Vagina (tissue), 2 donors: ENCODE measurements around the gene CNTN5. TPM values are rescaled to one million over a fixed set of nuclear protein-coding genes. Genes with fewer than 3 reads are reported as not detected.

Experiments
- DNase-seq, 2 donors: peaks; one replicate each; pipeline ENCODE4 v3.0.0-alpha.2; 2017; ENCODE audit errors: extremely low spot score in 2 of 2
- H3K27ac ChIP-seq: fragments of 200-600 bp; sonication (generic); one replicate; pipeline ENCODE4 v1.5.1; 2019
- H3K27me3 ChIP-seq: fragments of 200-600 bp; sonication (generic); one replicate; pipeline ENCODE4 v1.5.1; 2019
- H3K36me3 ChIP-seq, 2 donors: fragments of 200-600 bp; sonication (generic); one replicate each; pipeline ENCODE4 v1.5.1; 2017 to 2019
- H3K4me1 ChIP-seq: fragments of 200-600 bp; sonication (generic); one replicate; pipeline ENCODE4 v1.5.1; 2019
- H3K4me3 ChIP-seq, 2 donors: fragments of 200-600 bp; sonication (generic); 1 replicate in 1 of 2; 2 replicates in 1 of 2; pipeline ENCODE4 v1.5.1; 2016 to 2019
- H3K9me3 ChIP-seq: fragments of 200-600 bp; sonication (generic); one replicate; pipeline ENCODE4 v1.5.1; 2019
- POLR2A ChIP-seq, 2 donors: fragments of 450-650 bp; IDR thresholded peaks; one replicate each; pipeline ENCODE4 v1.6.1; 2017; ENCODE audit warnings: antibody characterized with exemption in 2 of 2, mild to moderate bottlenecking in 2 of 2, moderate library complexity in 2 of 2
- POLR2AphosphoS5 ChIP-seq, 2 donors: sonication (generic); formaldehyde crosslinking; IDR thresholded peaks; one replicate each; pipeline ENCODE4 v1.9.0; 2017; ENCODE audit warnings: antibody characterized with exemption in 2 of 2, mild to moderate bottlenecking in 2 of 2, low read depth in 1 of 2; ENCODE audit not compliant: insufficient read depth in 1 of 2
- intact Hi-C: fragments of 100-400 bp; cut with DNase I; formaldehyde crosslinking; loops from one replicate; pipeline ENCODE4 v1.15.1; 2023
- total RNA-seq: library from RNA; depleted of rRNA; stranded (reverse); fragments of >200 nt; gene quantifications from one replicate; pipeline ENCODE4 v1.2.3, GENCODE V29; 2016
- TF ChIP-seq, protein P1 (sequence below), 3 experiments: fragments of 450-650 bp in 2 of 3; fragments of 200-600 bp in 1 of 3; sonication (generic) in 1 of 3; IDR thresholded peaks; one replicate each; pipeline ENCODE4 v1.5.1; 2017 to 2019; ENCODE audit warnings: antibody characterized with exemption in 3 of 3, mild to moderate bottlenecking in 2 of 3, moderate library complexity in 2 of 3

Gene CNTN5
- total RNA-seq, 1 donor from 2014 or later, result 0.25 TPM

DNA sequence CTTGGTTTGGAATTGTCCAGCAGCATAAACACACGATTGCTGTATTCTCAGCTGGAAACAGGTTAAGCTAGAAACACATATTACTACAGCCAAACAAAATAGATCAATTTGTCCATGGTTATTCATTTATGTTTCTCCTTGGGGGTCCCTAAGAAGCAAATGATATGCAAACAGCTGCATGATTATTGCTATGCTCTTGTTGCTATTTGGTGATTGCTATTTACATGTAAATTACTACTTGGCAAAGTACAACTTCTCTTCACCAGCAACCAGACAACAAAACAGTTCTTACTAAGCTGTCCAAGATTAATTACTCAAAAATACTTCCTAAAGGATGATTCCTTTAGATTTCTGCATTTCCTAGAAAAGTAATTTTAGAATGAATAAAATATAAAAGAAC lies 1098.4 kb downstream of the CNTN5 start:
- H3K9me3 ChIP-seq, result no peaks in the 10 kb centered on the region
- no peaks in the 10 kb centered on the region for H3K27me3 ChIP-seq
- TF ChIP-seq POLR2A (IDR thresholded peaks at IDR 0.05), result no peak
- TF ChIP-seq POLR2AphosphoS5 (IDR thresholded peaks at IDR 0.05; ENCODE audit: insufficient read depth in 1 of 2, low read depth in 1 of 2), result no peak
- TF ChIP-seq, protein P1, sequence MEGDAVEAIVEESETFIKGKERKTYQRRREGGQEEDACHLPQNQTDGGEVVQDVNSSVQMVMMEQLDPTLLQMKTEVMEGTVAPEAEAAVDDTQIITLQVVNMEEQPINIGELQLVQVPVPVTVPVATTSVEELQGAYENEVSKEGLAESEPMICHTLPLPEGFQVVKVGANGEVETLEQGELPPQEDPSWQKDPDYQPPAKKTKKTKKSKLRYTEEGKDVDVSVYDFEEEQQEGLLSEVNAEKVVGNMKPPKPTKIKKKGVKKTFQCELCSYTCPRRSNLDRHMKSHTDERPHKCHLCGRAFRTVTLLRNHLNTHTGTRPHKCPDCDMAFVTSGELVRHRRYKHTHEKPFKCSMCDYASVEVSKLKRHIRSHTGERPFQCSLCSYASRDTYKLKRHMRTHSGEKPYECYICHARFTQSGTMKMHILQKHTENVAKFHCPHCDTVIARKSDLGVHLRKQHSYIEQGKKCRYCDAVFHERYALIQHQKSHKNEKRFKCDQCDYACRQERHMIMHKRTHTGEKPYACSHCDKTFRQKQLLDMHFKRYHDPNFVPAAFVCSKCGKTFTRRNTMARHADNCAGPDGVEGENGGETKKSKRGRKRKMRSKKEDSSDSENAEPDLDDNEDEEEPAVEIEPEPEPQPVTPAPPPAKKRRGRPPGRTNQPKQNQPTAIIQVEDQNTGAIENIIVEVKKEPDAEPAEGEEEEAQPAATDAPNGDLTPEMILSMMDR (IDR thresholded peaks at IDR 0.05), result no peak
- no peaks in the 10 kb centered on the region for H3K4me1 ChIP-seq
- DNase-seq, result no peak
- H3K36me3 ChIP-seq, result no peaks in the 10 kb centered on the region
- no peak overlapping the region for H3K4me3 ChIP-seq
- intact Hi-C loops, result no loop called here
- H3K27ac ChIP-seq, result no peak overlapping the region

DNA sequence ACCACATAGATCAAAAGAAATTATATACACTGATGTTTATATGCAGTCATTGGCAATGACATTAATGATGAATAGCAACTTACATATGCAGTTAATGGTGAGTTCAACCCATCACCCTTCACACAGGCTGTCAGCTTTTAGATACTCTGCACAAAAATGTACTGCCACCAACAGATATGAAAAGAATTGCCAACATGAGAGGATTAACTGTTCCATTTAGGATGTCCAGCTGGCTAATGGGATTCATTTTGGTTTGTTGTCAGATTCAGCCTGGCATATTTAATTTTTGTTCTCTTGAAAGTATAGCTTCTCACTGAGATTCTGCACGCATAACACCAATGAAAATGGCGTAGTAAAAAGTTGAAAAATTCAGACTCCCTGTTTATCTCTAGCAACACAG lies 1112.4 kb downstream of the CNTN5 start:
- Histone ChIP-seq H3K9me3 (no peaks in the 10 kb centered on the region), H3K27me3 (no peaks in the 10 kb centered on the region), H3K4me1 (no peaks in the 10 kb centered on the region), H3K36me3 (no peaks in the 10 kb centered on the region), H3K4me3 (no peak overlapping the region), H3K27ac (no peak overlapping the region)
- TF ChIP-seq POLR2AphosphoS5 (IDR thresholded peaks at IDR 0.05; ENCODE audit: insufficient read depth in 1 of 2, low read depth in 1 of 2) (no peak), POLR2A (IDR thresholded peaks at IDR 0.05) (no peak)
- TF ChIP-seq, protein P1 (IDR thresholded peaks at IDR 0.05), result no peak
- intact Hi-C loops, result no loop called here
- no peak for DNase-seq

DNA sequence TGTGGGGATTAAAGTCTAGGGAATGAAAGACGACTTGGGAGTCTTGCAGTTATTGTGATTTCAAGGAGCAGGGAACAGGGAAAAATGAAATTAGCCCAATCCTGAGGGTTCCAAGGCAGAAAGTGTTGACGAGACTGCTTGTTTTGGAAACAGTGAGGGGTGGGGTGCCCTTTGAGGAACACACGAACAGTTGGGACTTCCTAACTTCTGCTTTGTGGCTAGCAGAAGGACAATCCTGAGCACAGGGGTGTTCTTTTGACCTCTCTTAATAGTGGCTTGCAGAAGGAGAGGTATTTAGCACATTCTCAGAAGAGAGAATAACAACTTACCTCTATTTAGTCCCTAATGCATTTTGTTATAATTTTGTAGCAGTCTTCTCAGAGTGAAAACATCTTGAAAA lies 1120.5 kb downstream of the CNTN5 start:
- H3K36me3 ChIP-seq, result no peaks in the 10 kb centered on the region
- TF ChIP-seq POLR2AphosphoS5 (IDR thresholded peaks at IDR 0.05; ENCODE audit: insufficient read depth in 1 of 2, low read depth in 1 of 2) (no peak), POLR2A (IDR thresholded peaks at IDR 0.05) (no peak)
- TF ChIP-seq, protein P1 (IDR thresholded peaks at IDR 0.05), result no peak
- H3K4me1 ChIP-seq, result no peaks in the 10 kb centered on the region
- intact Hi-C loops, result no loop called here
- H3K9me3 ChIP-seq, result no peaks in the 10 kb centered on the region
- DNase-seq, result no peak
- H3K27me3 ChIP-seq, result no peaks in the 10 kb centered on the region
- H3K27ac ChIP-seq, result no peak overlapping the region
- H3K4me3 ChIP-seq, result no peak overlapping the region

DNA sequence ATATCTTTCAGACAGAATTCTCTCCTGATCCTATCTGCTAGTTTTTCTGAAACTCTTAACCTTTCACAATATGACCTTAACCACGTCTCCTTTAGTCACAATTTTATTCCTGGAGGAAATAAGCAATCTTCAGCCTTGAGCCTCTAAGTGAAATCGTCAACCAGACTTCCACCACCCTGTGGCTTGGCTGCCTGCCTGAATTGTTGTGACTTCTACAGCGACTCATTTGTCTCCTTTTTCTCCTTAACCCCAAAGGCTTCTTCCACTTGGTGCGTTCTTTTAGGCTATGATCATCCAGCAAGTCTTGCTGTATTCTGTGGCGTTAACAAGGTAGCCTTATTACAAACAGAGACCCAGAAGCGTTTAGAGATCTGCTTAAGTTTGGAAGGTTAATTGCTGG lies 1131.2 kb downstream of the CNTN5 start:
- H3K27ac ChIP-seq, result no peak overlapping the region
- DNase-seq, result no peak
- no peaks in the 10 kb centered on the region for H3K9me3 ChIP-seq
- TF ChIP-seq POLR2AphosphoS5 (IDR thresholded peaks at IDR 0.05; ENCODE audit: insufficient read depth in 1 of 2, low read depth in 1 of 2), result no peak
- TF ChIP-seq, protein P1 (IDR thresholded peaks at IDR 0.05), result no peak
- no peaks in the 10 kb centered on the region for H3K36me3 ChIP-seq
- no peaks in the 10 kb centered on the region for H3K4me1 ChIP-seq
- no peak overlapping the region for H3K4me3 ChIP-seq
- intact Hi-C loops, result no loop called here
- H3K27me3 ChIP-seq, result no peaks in the 10 kb centered on the region

DNA sequence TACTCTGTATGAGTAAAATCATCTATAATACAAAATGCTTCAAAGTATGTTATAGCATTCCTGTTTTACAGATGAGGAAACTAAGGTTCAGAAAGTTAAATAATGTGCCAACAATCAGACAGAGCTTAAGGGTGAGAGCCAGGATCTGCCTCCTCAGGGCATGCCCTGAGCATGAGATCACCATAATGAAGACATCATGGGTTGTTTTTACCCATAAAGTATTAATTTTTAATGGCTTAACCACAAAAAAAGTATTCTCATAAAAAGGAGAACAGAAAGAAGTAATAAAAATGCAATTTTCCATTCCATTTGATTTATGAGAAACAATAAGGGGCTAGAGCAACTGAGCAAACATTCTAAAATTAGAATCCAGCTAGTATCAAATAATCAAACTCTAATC lies 1132.0 kb downstream of the CNTN5 start:
- no peaks in the 10 kb centered on the region for H3K27me3 ChIP-seq
- H3K36me3 ChIP-seq, result no peaks in the 10 kb centered on the region
- H3K9me3 ChIP-seq, result no peaks in the 10 kb centered on the region
- no peak for DNase-seq
- TF ChIP-seq, protein P1 (IDR thresholded peaks at IDR 0.05), result no peak
- TF ChIP-seq POLR2A (IDR thresholded peaks at IDR 0.05) (no peak), POLR2AphosphoS5 (IDR thresholded peaks at IDR 0.05; ENCODE audit: insufficient read depth in 1 of 2, low read depth in 1 of 2) (no peak)
- no peaks in the 10 kb centered on the region for H3K4me1 ChIP-seq
- H3K27ac ChIP-seq, result no peak overlapping the region
- no peak overlapping the region for H3K4me3 ChIP-seq
- intact Hi-C loops, result no loop called here
